ENCODE measurements around the gene TASOR.

- no peak for TF ChIP-seq CTCF (conservative IDR thresholded peaks at IDR 0.05)
- TF ChIP-seq EZH2 (IDR thresholded peaks at IDR 0.05; ENCODE audit: low read depth) = no peak
Measured at GRCh38 chr3:56655709-56656108, 27.4 kb downstream of the TASOR start.
